ENCODE data around the gene RASD1. TPM values are rescaled to one million over a fixed set of nuclear protein-coding genes. Genes with fewer than 3 reads are reported as not detected.

RASD1 gene
- total RNA-seq, 1 donor from 2014 or later = 0.26 TPM

- H3K27me3 ChIP-seq (ENCODE audit: control insufficient read depth, insufficient read depth, low read length) = peaks cover 4% of the 10 kb centered on the region
- DNase-seq (ENCODE audit: low read depth) (no peak), FAIRE-seq (no peak)
- no peak for TF ChIP-seq CTCF (IDR thresholded peaks at IDR 0.05; ENCODE audit: insufficient read depth, low read length, severe bottlenecking)
- no peak overlapping the region for H3K4me3 ChIP-seq (ENCODE audit: low read depth, low read length)
- H3K36me3 ChIP-seq (ENCODE audit: control insufficient read depth, insufficient read depth, low read length) = no peaks in the 10 kb centered on the region
Measured at GRCh38 chr17:17518951-17519350, 22.8 kb upstream of the RASD1 start.

- no peaks in the 10 kb centered on the region for H3K36me3 ChIP-seq (ENCODE audit: control insufficient read depth, insufficient read depth, low read length)
- no peak for FAIRE-seq
- no peak overlapping the region for H3K4me3 ChIP-seq (ENCODE audit: low read depth, low read length)
- DNase-seq (ENCODE audit: low read depth) = no peak
- TF ChIP-seq CTCF (IDR thresholded peaks at IDR 0.05; ENCODE audit: insufficient read depth, low read length, severe bottlenecking) = no peak
- H3K27me3 ChIP-seq (ENCODE audit: control insufficient read depth, insufficient read depth, low read length) = peaks cover 7% of the 10 kb centered on the region
Measured at GRCh38 chr17:17518014-17518413, 21.8 kb upstream of the RASD1 start.

- H3K36me3 ChIP-seq (ENCODE audit: control insufficient read depth, insufficient read depth, low read length) = no peaks in the 10 kb centered on the region
- no peak overlapping the region for H3K4me3 ChIP-seq (ENCODE audit: low read depth, low read length)
- DNase-seq (ENCODE audit: low read depth) (no peak), FAIRE-seq (no peak)
- TF ChIP-seq CTCF (IDR thresholded peaks at IDR 0.05; ENCODE audit: insufficient read depth, low read length, severe bottlenecking) = no peak
- peaks cover 7% of the 10 kb centered on the region for H3K27me3 ChIP-seq (ENCODE audit: control insufficient read depth, insufficient read depth, low read length)
Measured at GRCh38 chr17:17516941-17517720, 20.9 kb upstream of the RASD1 start.

GRCh38 chr17:17515934-17516930 lies 20.0 kb upstream of the RASD1 start:
- DNase-seq (ENCODE audit: low read depth) (peak; percentile 44), FAIRE-seq (no peak)
- Histone ChIP-seq H3K36me3 (ENCODE audit: control insufficient read depth, insufficient read depth, low read length) (no peaks in the 10 kb centered on the region), H3K27me3 (ENCODE audit: control insufficient read depth, insufficient read depth, low read length) (peaks cover 7% of the 10 kb centered on the region), H3K4me3 (ENCODE audit: low read depth, low read length) (no peak overlapping the region)
- no peak for TF ChIP-seq CTCF (IDR thresholded peaks at IDR 0.05; ENCODE audit: insufficient read depth, low read length, severe bottlenecking)

- Histone ChIP-seq H3K27me3 (ENCODE audit: control insufficient read depth, insufficient read depth, low read length) (peaks cover 7% of the 10 kb centered on the region), H3K4me3 (ENCODE audit: low read depth, low read length) (no peak overlapping the region), H3K36me3 (ENCODE audit: control insufficient read depth, insufficient read depth, low read length) (no peaks in the 10 kb centered on the region)
- TF ChIP-seq CTCF (IDR thresholded peaks at IDR 0.05; ENCODE audit: insufficient read depth, low read length, severe bottlenecking) = no peak
- FAIRE-seq = no peak
- DNase-seq (ENCODE audit: low read depth) = no peak
Measured at GRCh38 chr17:17514993-17515933, 19.1 kb upstream of the RASD1 start.
